Liver (tissue), 9 donors: ENCODE results near the gene SUGCT. TPM values are rescaled to one million over a fixed set of nuclear protein-coding genes. Genes with fewer than 3 reads are reported as not detected.

Experiments used
- DNase-seq: peaks from one replicate; pipeline ENCODE4 v3.0.0-alpha.2; 2017; ENCODE audit warnings: low spot score
- H3K27ac ChIP-seq, 2 donors: one replicate each; pipeline ENCODE4 v1.7.0; 2013; ENCODE audit warnings: inconsistent platforms in 2 of 2, low read length in 2 of 2, control low read depth in 1 of 2, low read depth in 1 of 2, mild to moderate bottlenecking in 1 of 2
- H3K27me3 ChIP-seq, 4 donors: one replicate each; pipeline versions ENCODE4 v1.6.1 to v1.7.0; 2013; ENCODE audit warnings: low read length in 3 of 4, inconsistent platforms in 1 of 4, mild to moderate bottlenecking in 1 of 4, moderate library complexity in 1 of 4; ENCODE audit not compliant: control insufficient read depth in 4 of 4, insufficient read depth in 4 of 4
- H3K36me3 ChIP-seq, 4 donors: one replicate each; pipeline versions ENCODE4 v1.6.1 to v1.7.0; 2013; ENCODE audit warnings: low read length in 3 of 4, mild to moderate bottlenecking in 3 of 4, low read depth in 1 of 4, moderate library complexity in 1 of 4; ENCODE audit not compliant: control insufficient read depth in 4 of 4, insufficient read depth in 3 of 4
- H3K4me1 ChIP-seq, 4 donors: one replicate each; pipeline versions ENCODE4 v1.6.1 to v1.7.0; 2013; ENCODE audit warnings: low read length in 3 of 4, mild to moderate bottlenecking in 3 of 4, moderate library complexity in 1 of 4; ENCODE audit not compliant: control insufficient read depth in 4 of 4, insufficient read depth in 4 of 4
- H3K4me3 ChIP-seq, 3 donors: one replicate each; pipeline versions ENCODE4 v1.6.1 to v1.7.0; 2013; ENCODE audit warnings: low read length in 3 of 3, control low read depth in 1 of 3, low read depth in 1 of 3, mild to moderate bottlenecking in 1 of 3
- H3K9ac ChIP-seq, 2 donors: one replicate each; pipeline ENCODE4 v1.7.0; 2013; ENCODE audit warnings: low read length in 2 of 2, mild to moderate bottlenecking in 2 of 2, moderate library complexity in 2 of 2, control low read depth in 1 of 2, low read depth in 1 of 2
- H3K9me3 ChIP-seq, 4 donors: one replicate each; pipeline versions ENCODE4 v1.6.1 to v1.7.0; 2013; ENCODE audit warnings: low read length in 3 of 4; ENCODE audit not compliant: control insufficient read depth in 4 of 4
- ATF3 ChIP-seq: IDR thresholded peaks from 2 replicates; pipeline ENCODE4 v1.6.1; 2016; ENCODE audit warnings: antibody characterized with exemption
- CTCF ChIP-seq: fragments of 150-350 bp; IDR thresholded peaks from 2 replicates; pipeline ENCODE4 v1.5.1; 2017; ENCODE audit warnings: improper control_type of control experiment, low read depth, low read length; ENCODE audit not compliant: missing input control
- GABPA ChIP-seq, 2 donors: IDR thresholded peaks in 1 of 2; conservative IDR thresholded peaks in 1 of 2; 2 replicates each; pipeline ENCODE4 v1.6.1; 2016; ENCODE audit warnings: antibody characterized with exemption in 2 of 2, mild to moderate bottlenecking in 1 of 2, moderate library complexity in 1 of 2
- HNF4A ChIP-seq, 2 donors: conservative IDR thresholded peaks; 2 replicates each; pipeline ENCODE4 v1.6.1; 2016; ENCODE audit warnings: antibody characterized with exemption in 2 of 2, mild to moderate bottlenecking in 2 of 2
- MAX ChIP-seq: IDR thresholded peaks from 2 replicates; pipeline ENCODE4 v1.6.1; 2016; ENCODE audit warnings: antibody characterized with exemption
- NR2F2 ChIP-seq: IDR thresholded peaks from 2 replicates; pipeline ENCODE4 v1.6.1; 2016; ENCODE audit warnings: antibody characterized with exemption
- RAD21 ChIP-seq, 2 donors: IDR thresholded peaks; 2 replicates each; pipeline ENCODE4 v1.6.1; 2016; ENCODE audit warnings: antibody characterized with exemption in 2 of 2, mild to moderate bottlenecking in 2 of 2
- RXRA ChIP-seq, 2 donors: IDR thresholded peaks; 2 replicates each; pipeline ENCODE4 v1.6.1; 2017 to 2018; ENCODE audit warnings: antibody characterized with exemption in 2 of 2, mild to moderate bottlenecking in 1 of 2
- SP1 ChIP-seq: IDR thresholded peaks from 2 replicates; pipeline ENCODE4 v1.6.1; 2018; ENCODE audit warnings: antibody characterized with exemption, mild to moderate bottlenecking
- ZBTB33 ChIP-seq: IDR thresholded peaks from 2 replicates; pipeline ENCODE4 v1.6.1; 2016; ENCODE audit warnings: antibody characterized with exemption
- WGBS: extraction: QIAGEN DNeasy Blood & Tissue Kit; methylation state at CpG from one replicate; pipeline ENCODE4 v1.1.7; 2013; 5-methylcytosine and 5-hydroxymethylcytosine counted together
- polyA plus RNA-seq, 2 donors: library from polyadenylated mRNA; stranded (reverse) in 1 of 2; unstranded in 1 of 2; fragments of 200-250 nt in 1 of 2; fragments of >200 nt in 1 of 2; fragmentation: Nextera tagmentation in 1 of 2; extraction: Ambion mirVana in 1 of 2; gene quantifications; one replicate each; pipeline versions ENCODE4 v1.2.1 to v1.2.3, GENCODE V29; 2013 to 2015
- total RNA-seq, 2 donors: library from RNA; depleted of rRNA; stranded (reverse); fragments of >200 nt; gene quantifications; one replicate each; pipeline ENCODE4 v1.2.3, GENCODE V29; 2014
- donor health status: healthy.
- donor health status: healthy.
- donor health status: healthy.
- donor health status: healthy.
- donor health status: healthy.

The SUGCT gene
- total and polyA plus RNA-seq, 4 donors = 6.2 to 11.9 (median 9.9) TPM

- TF ChIP-seq CTCF = no peak
- TF ChIP-seq MAX = no peak
- TF ChIP-seq HNF4A (conservative IDR thresholded peaks at IDR 0.05) = no peak
These were observed 691.8 kb downstream of the SUGCT start (continued) for GRCh38 chr7:40826411-40827221.

GRCh38 chr7:40827222-40828085, 692.6 kb downstream of the SUGCT start:
- Histone ChIP-seq H3K4me3 (no peak overlapping the region), H3K9ac (no peak overlapping the region), H3K27me3 (no peaks in the 10 kb centered on the region), H3K9me3 (no peaks in the 10 kb centered on the region), H3K36me3 (no peaks in the 10 kb centered on the region), H3K27ac (no peak overlapping the region), H3K4me1 (no peaks in the 10 kb centered on the region)
- TF ChIP-seq RXRA (IDR thresholded peaks at IDR 0.05) (peak in 1 of 2 donors; percentile 18), ZBTB33 (no peak), NR2F2 (no peak), ATF3 (no peak), SP1 (no peak), CTCF (no peak), RAD21 (IDR thresholded peaks at IDR 0.05) (no peak), GABPA (IDR thresholded peaks at IDR 0.05 in 1 of 2, conservative IDR thresholded peaks at IDR 0.05 in 1 of 2) (no peak), HNF4A (conservative IDR thresholded peaks at IDR 0.05) (peak in 1 of 2 donors; percentile 69)
- no peak for DNase-seq
- WGBS = 87% methylated on average over 10 of the region's 10 CpGs
